EL (cell line): ENCODE measurements around the gene ABHD16A.

Source experiments
- DNase-seq: peaks from one replicate; pipeline ENCODE4 v3.0.0-alpha.2; 2016

ABHD16A gene

GRCh38 chr6:31687860-31688693, 15.0 kb downstream of the ABHD16A start:
- no peak for DNase-seq

- no peak for DNase-seq
Measured at GRCh38 chr6:31687321-31687720, 15.8 kb downstream of the ABHD16A start.

GRCh38 chr6:31686483-31686882, 16.6 kb downstream of the ABHD16A start:
- DNase-seq: no peak

- DNase-seq: no peak
Measured at GRCh38 chr6:31683591-31683990, 19.5 kb downstream of the ABHD16A start.

- DNase-seq: peak; percentile 60
Measured at GRCh38 chr6:31681135-31681671, 21.9 kb downstream of the ABHD16A start.

GRCh38 chr6:31680226-31681134, 22.6 kb downstream of the ABHD16A start, which contains the start of gene LY6G5C:
TSS of gene LY6G5C (minus strand) at chr6:31681067. CDS start at chr6:31680373, 694 bp downstream.
- DNase-seq: peak; percentile 85

DNA sequence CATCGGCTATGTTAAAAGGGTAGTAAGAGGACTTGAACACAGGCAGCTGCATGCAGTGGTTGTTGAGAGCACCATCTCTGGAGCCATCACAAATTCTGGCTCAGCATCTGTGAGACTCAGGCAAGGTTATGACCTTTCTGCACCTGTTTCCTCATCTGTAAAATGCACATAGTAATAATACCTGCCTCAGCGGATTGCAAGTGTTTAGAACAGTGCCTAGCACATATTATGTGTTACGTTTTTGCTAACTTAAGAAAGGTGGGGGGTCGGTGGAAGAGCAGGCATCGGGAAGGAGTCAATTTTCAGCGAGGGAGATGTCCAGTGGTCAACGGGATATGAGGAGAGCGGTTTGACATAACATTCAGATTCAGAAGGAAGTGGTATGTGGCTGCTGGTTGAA, 25.2 kb downstream of the ABHD16A start:
- no peak for DNase-seq

DNA sequence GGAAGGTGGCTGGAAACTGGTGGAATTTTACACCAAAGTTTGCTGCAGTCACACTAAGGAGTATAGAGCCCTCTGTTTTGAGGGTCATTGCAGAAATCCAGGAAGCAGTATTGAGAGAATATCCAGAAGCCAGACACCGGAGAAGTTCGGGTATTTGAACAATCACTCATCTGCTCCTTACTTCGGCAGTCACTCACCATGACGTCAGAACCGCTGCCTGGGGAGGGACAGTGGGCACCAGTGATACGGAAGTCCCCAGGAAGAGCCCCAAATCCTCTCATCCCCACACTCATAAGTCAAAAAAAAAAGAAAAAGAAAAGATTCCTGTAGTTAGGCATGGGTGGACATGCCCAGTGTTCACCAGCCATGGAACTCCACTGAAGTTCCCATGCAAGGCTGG, 26.2 kb downstream of the ABHD16A start:
- no peak for DNase-seq

DNA sequence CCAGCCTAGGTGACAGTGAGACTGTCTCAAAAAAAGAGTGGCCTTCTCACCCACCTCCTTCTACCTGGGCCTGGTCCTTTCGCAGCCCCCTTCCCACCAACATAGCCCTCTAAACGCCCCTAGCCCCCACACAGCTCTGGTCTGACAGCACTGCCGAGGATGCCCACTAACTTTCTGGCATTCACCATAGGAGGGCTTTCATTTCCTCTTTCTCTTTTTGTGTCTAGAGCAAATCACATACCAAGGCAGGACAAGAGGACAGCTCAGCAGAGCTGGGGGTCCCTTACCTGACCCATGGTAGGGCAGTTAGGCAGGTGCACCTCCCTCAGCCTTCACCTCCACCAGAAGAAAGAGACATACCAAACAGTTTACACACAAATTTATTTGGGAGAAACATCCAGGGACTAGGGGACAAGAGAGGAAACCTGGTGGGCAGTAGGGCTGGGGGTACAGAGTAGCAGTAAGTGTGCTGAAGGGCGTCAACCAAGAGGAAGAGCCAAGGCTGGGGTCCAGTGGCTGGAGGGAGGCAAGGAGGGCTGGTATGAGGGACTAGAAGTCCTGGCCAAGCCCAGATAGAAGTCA, 26.7 kb downstream of the ABHD16A start:
- no peak for DNase-seq

DNA sequence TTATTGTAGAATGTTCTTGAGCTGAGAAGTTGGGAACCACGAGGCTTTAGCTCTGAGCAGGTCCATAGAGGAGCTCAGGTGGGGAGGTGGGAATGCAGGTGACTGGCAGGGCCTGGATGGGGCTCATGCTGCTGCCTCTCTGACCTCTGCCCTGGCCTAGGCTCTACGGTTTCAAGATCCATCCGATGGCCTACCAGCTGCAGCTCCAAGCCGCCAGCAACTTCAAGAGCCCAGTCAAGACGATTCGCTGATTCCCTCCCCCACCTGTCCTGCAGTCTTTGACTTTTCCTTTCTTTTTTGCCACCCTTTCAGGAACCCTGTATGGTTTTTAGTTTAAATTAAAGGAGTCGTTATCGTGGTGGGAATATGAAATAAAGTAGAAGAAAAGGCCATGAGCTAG, 33.4 kb downstream of the ABHD16A start, which contains the start of gene LY6G5B:
TSS of gene LY6G5B (plus strand) at position 301 of the 400 bp plus-strand sequence. CDS start 975 bp downstream, outside the sequence.
- no peak for DNase-seq

DNA sequence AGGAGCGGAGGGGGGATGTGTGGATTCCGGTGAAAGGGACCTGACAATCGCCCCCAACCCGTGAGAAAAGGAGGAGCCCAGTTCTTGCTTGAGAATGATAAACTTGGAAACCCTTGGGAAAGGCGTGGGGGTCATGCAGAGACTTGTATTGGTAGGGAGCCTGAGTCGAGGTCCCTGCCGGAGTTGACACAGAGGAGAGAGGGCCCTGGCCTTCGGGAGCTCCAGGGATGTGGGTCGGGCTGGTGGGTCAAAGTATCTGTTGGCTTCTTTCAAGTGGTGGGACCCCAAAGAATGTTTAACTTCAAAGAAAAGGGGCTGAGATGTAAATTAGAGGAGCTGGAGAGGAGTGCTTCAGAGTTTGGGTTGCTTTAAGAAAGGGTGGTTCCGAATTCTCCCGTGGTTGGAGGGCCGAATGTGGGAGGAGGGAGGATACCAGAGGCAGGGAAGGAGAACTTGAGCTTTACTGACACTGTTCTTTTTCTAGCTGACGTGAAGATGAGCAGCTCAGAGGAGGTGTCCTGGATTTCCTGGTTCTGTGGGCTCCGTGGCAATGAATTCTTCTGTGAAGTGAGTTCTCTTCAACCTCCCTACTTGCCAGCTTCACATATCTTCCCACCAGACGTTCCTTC, 36.7 kb downstream of the ABHD16A start:
- DNase-seq: no peak

DNA sequence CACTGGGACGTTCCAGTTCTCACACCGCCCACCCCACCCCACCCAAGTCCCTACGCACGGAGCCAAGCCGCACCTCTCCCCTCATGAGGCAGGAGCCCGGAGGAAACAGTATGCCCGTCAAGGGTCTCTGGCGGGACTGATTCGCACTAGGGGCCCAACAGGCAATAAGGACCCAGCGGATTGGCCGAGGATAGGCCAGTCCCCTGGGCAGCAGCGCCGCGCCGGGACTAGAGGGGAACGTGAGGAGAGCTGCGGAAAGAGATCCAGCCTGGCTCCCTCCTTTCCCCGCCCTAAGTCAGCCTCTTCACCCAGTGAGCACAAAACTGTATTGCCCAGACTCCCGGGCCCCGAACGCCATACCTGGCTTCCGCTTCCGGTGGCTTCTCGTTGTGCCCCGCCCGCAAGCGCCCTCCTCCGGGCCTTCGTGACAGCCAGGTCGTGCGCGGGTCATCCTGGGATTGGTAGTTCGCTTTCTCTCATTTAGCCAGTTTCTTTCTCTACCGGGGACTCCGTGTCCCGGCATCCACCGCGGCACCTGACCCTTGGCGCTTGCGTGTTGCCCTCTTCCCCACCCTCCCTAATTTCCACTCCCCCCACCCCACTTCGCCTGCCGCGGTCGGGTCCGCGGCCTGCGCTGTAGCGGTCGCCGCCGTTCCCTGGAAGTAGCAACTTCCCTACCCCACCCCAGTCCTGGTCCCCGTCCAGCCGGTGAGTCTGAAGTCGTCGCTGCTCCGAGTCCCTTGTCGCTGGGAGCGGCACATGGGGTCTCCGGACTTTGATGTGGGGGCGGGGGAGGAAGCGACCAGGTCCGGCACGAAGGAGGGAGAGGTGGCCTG, 37.4 kb downstream of the ABHD16A start, which contains the start of gene CSNK2B:
TSS of gene CSNK2B (plus strand) at position 580 of the 836 bp plus-strand sequence. CDS start 752 bp downstream, outside the sequence.
- peak; percentile 99 for DNase-seq

- peak; percentile 97 for DNase-seq
Measured at GRCh38 chr6:31664790-31665500, 38.2 kb downstream of the ABHD16A start, which contains the start of gene GPANK1. TSS of gene GPANK1 (minus strand) at chr6:31664997. CDS start at chr6:31664478, 519 bp downstream.

- peak; percentile 90 for DNase-seq
Measured at GRCh38 chr6:31663961-31664789, 38.9 kb downstream of the ABHD16A start.

DNA sequence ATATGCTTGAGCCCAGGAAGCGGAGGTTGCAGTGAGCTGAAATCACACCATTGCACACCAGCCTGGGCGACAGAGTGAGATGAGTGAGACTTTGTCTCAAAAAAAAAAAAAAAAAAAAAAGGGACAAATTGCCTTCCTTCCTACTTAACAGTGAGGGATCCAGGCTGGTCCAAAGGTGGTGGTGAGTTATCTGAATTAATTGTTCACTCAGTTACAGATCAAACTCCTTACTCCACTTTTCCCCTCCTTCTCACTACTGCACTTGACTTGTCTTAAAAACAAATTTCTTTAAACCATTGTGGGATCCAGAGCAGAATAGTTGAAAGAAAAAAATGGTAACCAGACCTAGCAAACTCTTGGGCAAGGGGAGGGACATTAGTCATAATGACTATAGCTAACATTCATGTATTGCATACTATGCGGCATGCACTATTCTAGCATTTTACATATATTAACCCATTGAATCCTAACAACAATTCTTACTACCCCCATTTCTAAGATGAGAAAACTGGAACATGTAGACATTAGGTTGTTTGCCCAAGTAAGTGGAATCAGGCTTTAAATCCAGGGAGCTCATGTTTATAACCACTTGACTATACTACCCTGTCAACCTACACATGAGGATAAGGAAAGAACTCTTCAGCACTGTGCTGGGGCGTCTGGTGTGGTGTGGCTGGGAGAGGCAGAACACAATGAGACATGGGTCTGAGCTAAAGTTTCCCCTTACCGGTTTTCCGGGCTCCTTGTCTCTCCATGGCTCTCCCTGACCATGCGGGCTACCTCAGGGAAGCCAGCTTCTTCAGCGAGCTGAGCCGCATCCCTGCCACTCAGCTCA, 39.8 kb downstream of the ABHD16A start:
- DNase-seq: peak; percentile 45

DNA sequence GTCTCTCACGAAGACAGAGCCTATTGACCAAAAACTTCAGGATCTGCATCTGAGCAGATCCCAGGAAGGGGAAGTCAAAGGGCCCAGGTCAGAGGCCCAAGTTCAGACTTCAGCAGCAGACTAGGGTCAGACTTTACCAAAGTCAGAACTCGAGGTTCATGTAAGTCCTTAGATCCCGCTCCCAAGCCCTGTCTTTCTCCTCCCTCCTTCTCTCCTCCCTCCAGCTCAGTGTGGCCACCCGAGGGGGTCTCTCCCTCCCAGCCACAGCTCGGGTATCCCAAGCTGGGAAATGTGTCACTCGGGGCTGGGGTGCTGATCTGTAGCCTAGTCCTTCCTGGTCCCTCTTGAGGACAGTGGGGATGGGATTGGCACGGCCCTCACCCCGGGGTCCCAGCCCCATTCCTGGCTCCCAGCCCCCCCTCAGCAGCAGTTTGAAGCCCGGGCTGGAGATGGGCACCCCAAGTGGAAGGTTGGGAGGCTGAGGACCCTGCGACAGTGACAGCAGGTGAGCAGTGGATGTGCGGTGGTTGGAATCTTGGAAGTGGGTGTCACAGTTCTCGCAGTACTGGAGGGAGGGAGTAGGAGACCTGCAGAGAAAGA, 40.9 kb downstream of the ABHD16A start:
- DNase-seq: no peak

GRCh38 chr6:31661262-31662123, 41.6 kb downstream of the ABHD16A start:
- DNase-seq: no peak
